GM12875 (cell line): ENCODE measurements around the gene GLDN.

Experiments used
- H3K4me3 ChIP-seq: one replicate; pipeline ENCODE4 v1.5.1; 2011; ENCODE audit warnings: low read depth, low read length, control low read depth
- TF ChIP-seq, protein P1 (sequence below): IDR thresholded peaks from 2 replicates; pipeline ENCODE4 v1.5.1; 2011; ENCODE audit warnings: low read depth, mild to moderate bottlenecking, control low read depth, inconsistent platforms, low read length, moderate library complexity, borderline replicate concordance; ENCODE audit not compliant: insufficient read depth

GLDN gene

GRCh38 chr15:51341366-51342226 lies at the start of gene GLDN:
Gene GLDN (plus strand): TSS chr15:51341655. CDS start chr15:51341685, 30 bp downstream.
- no peak within 1 kb of the TSS for H3K4me3 ChIP-seq
- TF ChIP-seq, protein P1, sequence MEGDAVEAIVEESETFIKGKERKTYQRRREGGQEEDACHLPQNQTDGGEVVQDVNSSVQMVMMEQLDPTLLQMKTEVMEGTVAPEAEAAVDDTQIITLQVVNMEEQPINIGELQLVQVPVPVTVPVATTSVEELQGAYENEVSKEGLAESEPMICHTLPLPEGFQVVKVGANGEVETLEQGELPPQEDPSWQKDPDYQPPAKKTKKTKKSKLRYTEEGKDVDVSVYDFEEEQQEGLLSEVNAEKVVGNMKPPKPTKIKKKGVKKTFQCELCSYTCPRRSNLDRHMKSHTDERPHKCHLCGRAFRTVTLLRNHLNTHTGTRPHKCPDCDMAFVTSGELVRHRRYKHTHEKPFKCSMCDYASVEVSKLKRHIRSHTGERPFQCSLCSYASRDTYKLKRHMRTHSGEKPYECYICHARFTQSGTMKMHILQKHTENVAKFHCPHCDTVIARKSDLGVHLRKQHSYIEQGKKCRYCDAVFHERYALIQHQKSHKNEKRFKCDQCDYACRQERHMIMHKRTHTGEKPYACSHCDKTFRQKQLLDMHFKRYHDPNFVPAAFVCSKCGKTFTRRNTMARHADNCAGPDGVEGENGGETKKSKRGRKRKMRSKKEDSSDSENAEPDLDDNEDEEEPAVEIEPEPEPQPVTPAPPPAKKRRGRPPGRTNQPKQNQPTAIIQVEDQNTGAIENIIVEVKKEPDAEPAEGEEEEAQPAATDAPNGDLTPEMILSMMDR, result no peak

- no peak overlapping the region for H3K4me3 ChIP-seq
- TF ChIP-seq, protein P1, result no peak
Measured at GRCh38 chr15:51298620-51299019, 42.8 kb upstream of the GLDN start.

DNA sequence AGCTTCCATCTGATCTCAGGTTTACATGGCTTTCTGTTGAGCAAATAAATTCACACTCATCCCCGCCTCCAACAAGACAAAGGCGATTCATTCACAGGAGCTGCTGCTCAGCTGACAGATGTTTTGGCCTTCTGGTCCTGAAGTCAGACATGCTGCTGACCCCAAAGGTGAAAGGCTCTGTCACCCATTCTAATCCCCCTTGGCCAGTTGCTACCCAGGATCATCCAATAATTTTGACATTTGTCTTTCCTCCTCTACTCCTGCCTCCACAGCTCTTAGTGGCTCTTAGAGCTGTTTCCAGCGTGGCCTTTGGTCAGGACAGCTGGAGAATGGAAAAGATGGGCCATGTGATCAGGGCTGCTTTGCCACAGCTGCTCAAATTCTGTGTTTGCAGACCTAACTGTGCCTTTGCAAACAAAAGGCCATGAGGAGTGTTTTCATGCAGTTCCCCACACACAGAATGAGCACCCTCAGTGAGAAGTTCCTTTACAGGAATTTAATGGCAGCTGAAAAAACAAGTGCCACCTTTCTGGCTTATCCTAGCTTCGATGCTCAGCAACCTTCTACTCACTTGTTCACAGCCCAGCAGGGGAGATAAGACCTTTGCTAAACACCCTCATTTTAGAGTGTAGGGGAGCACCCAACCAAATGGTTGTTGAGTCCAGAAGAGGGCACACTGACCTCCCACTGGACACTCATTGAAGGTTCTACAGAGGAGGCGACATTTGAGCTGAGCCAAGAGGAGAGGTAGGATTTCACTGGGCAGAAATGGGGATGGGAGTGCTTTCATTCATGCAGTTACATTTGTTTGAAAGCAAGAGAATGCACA lies 42.1 kb upstream of the GLDN start:
- no peak overlapping the region for H3K4me3 ChIP-seq
- TF ChIP-seq, protein P1, result no peak

DNA sequence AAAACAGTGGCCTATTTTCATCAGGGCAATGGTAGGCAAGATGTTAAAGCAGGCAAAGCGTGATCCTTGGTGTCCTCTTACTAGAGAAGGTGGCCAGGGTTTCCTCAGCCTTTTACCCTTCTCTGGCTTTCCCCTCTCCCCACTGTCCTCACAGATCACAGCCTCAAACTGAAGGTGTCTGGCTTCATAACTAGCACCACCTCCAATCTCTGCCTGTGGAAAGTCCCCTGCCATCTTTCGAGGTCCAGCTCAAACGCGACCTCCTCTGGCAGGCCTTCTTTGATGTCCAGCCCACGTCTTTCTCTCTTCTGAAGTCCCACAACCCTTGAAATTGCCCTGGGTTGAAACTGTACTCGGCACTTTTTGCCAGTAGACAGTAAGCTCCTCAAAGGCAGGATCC lies 39.0 kb upstream of the GLDN start:
- H3K4me3 ChIP-seq, result no peak overlapping the region
- TF ChIP-seq, protein P1, result no peak

GRCh38 chr15:51303462-51303980 lies 37.9 kb upstream of the GLDN start:
- H3K4me3 ChIP-seq, result no peak overlapping the region
- TF ChIP-seq, protein P1, result no peak

DNA sequence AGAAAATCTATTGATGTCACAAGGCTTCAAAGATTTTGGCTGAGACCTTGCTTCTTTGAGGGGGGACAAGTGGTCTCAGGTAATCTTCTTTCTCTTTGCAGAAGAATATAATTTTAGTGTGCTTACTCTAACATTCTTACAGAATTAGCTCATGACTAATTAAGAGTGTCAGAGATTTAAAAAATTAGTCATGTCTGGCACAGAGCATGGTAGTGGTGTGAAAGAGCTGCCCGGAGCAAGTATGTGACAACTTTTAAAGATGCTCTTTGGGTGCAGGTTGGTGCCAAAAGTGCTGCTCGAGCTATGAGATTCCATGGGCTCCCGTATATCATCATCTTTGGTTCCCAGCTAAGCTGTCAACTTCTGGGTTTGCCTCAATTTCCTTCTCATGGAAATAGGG lies 34.1 kb upstream of the GLDN start:
- TF ChIP-seq, protein P1, result no peak
- no peak overlapping the region for H3K4me3 ChIP-seq

- TF ChIP-seq, protein P1, result no peak
- H3K4me3 ChIP-seq, result no peak overlapping the region
Measured at GRCh38 chr15:51307811-51308210, 33.6 kb upstream of the GLDN start.
